ENCODE data around the gene ZNF446. TPM values are rescaled to one million over a fixed set of nuclear protein-coding genes. Genes with fewer than 3 reads are reported as not detected.

The ZNF446 gene
- total RNA-seq, 5 donors from 2014 or later (not counting 1 experiment from before 2014, with no cell fraction given): 12.0 to 20.5 (median 18.9) TPM

Other genes with a start within 250 kb of the ZNF446 start
- 10 to 100 TPM; 23.4 to 54.0 (median 47.1) TPM for gene ZNF544, start 247.4 kb upstream of the ZNF446 start, total RNA-seq
- 10 to 100 TPM in 2 of 5 donors, 1 to 10 TPM in 3; 8.6 to 11.0 (median 9.2) TPM for gene ZNF8, start 197.4 kb upstream of the ZNF446 start, total RNA-seq
- gene ERVK3-1, start 171.0 kb upstream of the ZNF446 start, total RNA-seq: 100 to 1,000 TPM in 2 of 5 donors, 10 to 100 TPM in 3; 68.0 to 137 (median 81.9) TPM
- 1 to 10 TPM; 1.9 to 6.9 (median 6.2) TPM for gene ZSCAN22, start 149.4 kb upstream of the ZNF446 start, total RNA-seq
- 10 to 100 TPM; 15.4 to 31.1 (median 19.3) TPM for gene A1BG, start 122.9 kb upstream of the ZNF446 start, total RNA-seq
- 1 to 10 TPM in 4 of 5 donors, under 1 TPM in 1; 0.98 to 3.4 (median 2.2) TPM for gene ZNF497, start 113.6 kb upstream of the ZNF446 start, total RNA-seq
- 1 to 10 TPM; 1.7 to 6.0 (median 5.0) TPM for gene ZNF837, start 95.3 kb upstream of the ZNF446 start, total RNA-seq
- gene RPS5, start 89.1 kb upstream of the ZNF446 start, total RNA-seq: 1,000 to 10,000 TPM; 1,332 to 1,813 (median 1,414) TPM
- gene RNF225, start 80.7 kb upstream of the ZNF446 start, total RNA-seq: 1 to 10 TPM in 1 of 5 donors, under 1 TPM in 3, not detected in 1; 0.44 to 1.9 (median 0.51) TPM
- gene ZNF584, start 67.7 kb upstream of the ZNF446 start, total RNA-seq: 10 to 100 TPM in 2 of 5 donors, 1 to 10 TPM in 3; 4.3 to 13.3 (median 9.4) TPM
- 1 to 10 TPM; 1.4 to 8.5 (median 4.9) TPM for gene ZNF132, start 36.2 kb upstream of the ZNF446 start, total RNA-seq
- 10 to 100 TPM in 4 of 5 donors, 1 to 10 TPM in 1; 9.5 to 17.2 (median 15.7) TPM for gene ZNF324B, start 24.7 kb upstream of the ZNF446 start, total RNA-seq
- gene ZNF324, start 9.3 kb upstream of the ZNF446 start, total RNA-seq: 10 to 100 TPM; 17.9 to 33.2 (median 28.2) TPM
- gene SLC27A5, start 35.6 kb downstream of the ZNF446 start, total RNA-seq: 10 to 100 TPM in 4 of 5 donors, 1 to 10 TPM in 1; 8.4 to 18.3 (median 14.6) TPM
- 10 to 100 TPM in 4 of 5 donors, 1 to 10 TPM in 1; 8.3 to 27.8 (median 24.5) TPM for gene ZBTB45, start 43.5 kb downstream of the ZNF446 start, total RNA-seq
- 100 to 1,000 TPM; 374 to 574 (median 403) TPM for gene TRIM28, start 67.7 kb downstream of the ZNF446 start, total RNA-seq
- gene CHMP2A, start 78.8 kb downstream of the ZNF446 start, total RNA-seq: 10 to 100 TPM; 61.5 to 82.9 (median 79.3) TPM
- 10 to 100 TPM; 35.6 to 53.5 (median 48.6) TPM for gene UBE2M, start 82.3 kb downstream of the ZNF446 start, total RNA-seq
- 10 to 100 TPM; 37.0 to 59.3 (median 47.2) TPM for gene MZF1, start 97.0 kb downstream of the ZNF446 start, total RNA-seq